Glomerular visceral epithelial cell (primary cell): ENCODE measurements around the gene TMEM181.

Experiments used
- DNase-seq: peaks from one replicate; pipeline ENCODE4 v3.0.0-alpha.2; 2016; ENCODE audit errors: extremely low spot score

The TMEM181 gene

DNA sequence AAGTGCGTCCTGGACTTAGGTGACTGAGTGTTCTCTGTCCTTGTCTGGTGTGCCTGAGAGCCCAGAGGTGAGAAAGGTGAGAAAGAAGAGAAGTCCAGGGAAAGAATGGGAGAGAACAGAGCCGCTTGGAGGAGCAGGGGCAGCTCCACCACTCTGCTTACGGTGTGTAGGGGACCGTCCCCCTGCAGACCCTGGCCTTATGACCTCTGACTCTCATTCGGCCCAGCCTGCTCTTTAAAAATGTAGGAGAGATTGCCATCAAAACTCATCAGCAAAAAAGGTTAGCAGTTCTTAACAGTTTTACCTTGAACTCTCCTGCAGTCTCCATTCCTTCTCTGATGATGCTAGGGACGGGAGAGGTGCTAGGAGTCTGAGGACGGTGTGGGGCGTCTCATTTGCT lies 2.0 kb downstream of the TMEM181 start:
- DNase-seq: no peak

DNA sequence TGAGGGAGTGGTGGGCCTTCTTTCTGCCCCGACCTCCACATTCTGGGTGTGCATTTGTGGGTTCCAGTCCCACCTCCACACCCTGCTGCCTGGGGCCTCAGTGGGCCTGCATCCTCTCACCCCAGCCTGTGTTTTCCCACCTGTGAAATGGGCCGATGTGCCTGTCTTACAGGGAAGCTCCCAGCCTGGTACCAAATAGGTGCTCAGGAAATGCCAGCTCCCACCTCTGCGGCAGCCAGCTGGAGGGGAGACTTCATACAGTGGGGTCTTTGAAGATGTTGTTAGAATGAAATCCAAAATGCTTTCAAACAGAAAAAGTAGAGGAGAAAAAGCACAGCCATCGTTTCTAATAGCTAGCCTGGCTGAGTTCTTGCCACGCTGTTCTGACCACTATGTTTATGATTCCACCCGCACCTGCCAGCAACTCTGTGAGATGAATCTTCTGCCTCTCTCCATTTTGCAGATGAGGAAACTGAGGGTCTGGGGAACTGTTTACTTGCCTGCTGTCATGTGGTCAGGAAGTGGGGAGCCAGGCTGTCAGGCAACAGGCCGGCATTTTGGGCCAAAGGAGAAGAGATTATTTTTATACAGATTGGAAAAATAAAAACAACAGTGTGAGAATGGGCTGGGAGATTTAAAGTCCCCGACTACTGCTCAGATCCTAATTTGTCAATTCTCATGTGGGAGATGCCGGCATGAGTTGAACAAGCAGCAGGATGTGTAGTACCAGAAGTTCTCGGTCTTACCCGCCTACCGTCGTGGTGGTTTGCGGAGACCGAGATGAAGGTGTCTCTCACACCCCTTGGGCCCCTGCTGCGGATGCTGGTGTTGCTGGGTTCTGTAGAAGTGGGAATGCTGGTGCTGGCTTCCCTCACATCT lies 4.6 kb downstream of the TMEM181 start:
- no peak for DNase-seq

DNA sequence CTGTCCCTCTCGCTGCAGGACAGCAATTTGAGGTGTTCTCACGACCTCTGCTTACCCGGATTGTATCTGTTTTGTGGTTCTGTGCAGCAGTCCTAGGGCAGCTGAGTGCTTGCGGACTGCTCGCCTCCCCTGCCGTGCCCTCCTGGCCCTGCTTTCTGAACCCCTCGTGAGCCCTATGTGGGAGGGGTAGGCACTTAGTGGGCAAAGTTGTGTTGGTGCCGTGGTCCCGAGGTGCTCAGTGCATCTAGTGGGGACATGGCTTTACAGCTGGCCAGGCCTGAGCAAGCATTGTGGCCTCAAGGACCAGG lies 5.2 kb downstream of the TMEM181 start:
- no peak for DNase-seq

DNA sequence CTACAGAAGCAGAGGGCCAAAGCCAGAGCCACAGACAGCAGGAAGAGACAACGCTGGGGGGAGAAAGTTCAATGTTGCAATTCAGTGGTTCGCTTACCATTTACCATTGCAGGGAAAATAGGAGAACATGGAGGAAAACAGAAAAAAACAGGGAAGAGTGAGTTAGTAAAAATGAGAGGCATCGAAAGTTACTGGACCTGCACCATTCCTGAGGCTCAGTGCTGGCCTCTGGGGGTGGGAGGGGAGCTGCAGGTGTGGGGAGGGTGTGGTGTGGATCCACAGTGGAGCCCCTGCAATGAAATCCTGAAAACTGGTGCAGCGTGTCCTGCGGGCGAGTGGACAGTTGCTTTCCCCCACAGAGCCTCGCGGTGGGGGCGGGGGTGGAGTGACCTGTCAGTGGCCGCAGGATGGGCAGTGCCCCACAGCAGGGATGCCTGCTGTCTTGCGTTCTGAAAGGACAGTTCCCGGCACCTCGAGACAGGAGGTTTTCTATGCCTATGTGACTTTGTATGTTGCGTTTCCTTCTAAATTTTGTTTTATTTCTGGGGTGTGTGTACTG lies 5.7 kb downstream of the TMEM181 start:
- no peak for DNase-seq

DNA sequence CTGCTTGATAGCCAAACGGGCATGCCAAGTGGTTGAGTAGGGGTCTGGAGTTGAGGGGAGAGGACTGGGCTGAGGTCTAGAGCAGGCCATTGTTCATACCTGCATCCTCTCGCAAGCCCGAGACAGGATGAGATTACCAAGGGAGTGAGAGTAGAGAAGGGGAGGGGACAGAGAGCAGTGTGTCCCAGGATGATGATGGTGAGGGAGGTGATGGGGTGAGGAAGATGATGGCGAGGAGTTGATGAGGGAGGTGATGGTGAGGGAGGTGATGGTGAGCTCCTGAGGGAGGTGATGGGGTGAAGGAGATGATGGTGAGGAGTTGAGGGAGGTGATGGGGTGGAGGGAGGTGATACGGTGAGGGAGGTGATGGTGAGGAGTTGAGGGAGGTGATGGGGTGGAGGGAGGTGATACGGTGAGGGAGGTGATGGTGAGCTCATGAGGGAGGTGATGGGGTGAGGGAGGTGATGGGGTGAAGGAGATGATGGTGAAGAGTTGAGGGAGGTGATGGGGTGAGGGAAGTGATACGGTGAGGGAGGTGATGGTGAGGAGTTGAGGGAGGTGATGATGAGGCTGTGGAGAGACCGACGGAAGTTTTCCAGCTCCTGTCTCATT lies 6.4 kb downstream of the TMEM181 start:
- no peak for DNase-seq

DNA sequence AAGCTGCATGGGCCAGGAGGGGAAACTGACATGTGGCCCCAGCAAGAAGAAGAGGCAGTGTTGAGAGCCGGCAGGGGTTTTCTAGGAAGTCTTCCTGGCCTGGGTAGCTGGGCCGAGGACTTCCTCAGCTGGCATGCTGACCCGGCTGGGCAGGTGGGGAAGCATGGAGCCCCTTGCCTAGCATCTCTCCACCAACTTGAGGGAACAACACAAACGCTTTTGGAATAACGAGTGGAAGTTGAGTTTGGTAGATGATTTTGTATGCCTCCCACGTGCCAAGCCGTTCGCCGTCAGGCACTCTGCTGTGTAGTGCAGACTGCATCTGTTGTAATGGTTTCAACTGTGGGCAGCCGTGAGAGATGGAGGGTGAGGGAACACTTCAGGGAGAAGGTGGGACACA lies 7.3 kb downstream of the TMEM181 start:
- DNase-seq: no peak

DNA sequence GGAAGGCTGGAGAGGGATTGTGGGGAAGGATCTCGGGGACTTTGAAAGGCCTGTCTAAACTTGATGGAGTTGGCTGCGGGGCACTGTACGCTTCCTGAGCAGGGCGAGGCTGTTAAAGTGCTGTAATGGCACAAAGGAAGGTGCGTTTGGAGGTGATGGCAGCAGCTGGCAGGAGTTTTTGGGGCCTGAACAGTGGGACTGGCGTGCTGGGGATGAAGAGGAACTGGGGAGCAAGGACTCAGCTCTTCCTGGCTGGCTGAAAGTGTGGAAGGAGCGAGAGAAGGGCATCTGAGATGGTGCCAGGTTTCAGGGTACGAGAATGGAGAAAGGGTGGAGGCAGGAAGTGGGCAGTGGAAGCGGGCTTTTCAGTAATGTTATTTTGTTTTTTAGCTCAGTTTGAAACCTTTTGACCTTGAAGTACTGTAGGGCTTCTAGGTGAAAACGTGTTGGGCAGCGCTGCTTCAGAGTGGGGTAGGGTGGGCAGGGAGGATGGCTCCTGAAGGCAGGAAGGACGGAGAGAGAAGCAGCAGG lies 8.0 kb downstream of the TMEM181 start:
- DNase-seq: no peak

DNA sequence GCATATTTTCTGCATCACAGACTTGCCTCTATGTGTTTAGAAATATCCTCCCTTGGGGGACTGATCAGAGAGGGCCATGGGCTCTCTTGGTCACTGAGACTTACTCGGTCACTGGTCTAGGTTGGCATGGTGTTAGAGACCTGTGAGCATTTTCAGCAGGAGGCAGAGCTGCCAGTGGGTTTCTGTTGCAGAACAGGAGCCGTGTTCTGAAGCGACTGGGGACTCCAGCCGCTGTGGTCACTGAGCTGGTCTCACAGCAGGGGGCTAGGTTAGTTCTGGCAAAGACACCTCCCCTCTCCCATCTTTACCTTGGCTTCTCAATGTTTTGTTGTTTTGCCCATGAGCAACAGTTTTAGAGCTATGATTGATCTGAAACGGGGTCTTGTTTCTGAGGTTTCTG lies 8.7 kb downstream of the TMEM181 start:
- DNase-seq: no peak

DNA sequence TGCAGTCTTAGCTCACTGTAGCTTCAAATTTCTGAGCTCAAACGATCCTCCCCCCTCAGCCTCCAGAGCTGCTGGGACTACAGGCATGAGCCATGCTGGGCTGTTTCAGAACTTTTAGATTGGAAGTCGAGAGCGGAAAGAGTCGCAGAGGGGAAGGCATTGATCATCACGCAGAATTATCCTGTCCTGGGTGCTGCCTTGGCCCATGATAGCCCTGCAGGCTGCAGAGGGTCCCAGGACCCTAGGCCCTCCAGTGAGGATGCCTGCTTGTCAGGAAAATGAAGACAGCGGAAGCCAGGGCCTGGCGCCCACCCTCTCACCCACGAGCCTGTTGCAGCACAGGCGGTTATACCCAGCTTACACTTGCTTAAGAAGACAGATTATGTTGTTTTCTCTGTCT lies 9.1 kb downstream of the TMEM181 start:
- DNase-seq: no peak

DNA sequence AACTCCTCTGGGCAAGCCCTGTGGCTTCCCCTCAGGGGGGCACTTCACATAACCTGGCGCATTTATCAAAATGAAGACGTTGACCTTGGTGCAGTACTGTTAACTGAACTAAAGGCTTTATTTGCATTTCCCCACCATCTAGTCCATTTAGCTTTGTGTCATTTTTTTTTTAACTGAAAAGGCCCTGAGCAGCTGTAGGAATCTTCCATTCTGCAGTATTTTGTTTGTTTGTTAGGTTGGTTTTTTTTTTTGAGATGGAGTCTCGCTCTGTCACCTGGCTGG lies 10.7 kb downstream of the TMEM181 start:
- DNase-seq: no peak

DNA sequence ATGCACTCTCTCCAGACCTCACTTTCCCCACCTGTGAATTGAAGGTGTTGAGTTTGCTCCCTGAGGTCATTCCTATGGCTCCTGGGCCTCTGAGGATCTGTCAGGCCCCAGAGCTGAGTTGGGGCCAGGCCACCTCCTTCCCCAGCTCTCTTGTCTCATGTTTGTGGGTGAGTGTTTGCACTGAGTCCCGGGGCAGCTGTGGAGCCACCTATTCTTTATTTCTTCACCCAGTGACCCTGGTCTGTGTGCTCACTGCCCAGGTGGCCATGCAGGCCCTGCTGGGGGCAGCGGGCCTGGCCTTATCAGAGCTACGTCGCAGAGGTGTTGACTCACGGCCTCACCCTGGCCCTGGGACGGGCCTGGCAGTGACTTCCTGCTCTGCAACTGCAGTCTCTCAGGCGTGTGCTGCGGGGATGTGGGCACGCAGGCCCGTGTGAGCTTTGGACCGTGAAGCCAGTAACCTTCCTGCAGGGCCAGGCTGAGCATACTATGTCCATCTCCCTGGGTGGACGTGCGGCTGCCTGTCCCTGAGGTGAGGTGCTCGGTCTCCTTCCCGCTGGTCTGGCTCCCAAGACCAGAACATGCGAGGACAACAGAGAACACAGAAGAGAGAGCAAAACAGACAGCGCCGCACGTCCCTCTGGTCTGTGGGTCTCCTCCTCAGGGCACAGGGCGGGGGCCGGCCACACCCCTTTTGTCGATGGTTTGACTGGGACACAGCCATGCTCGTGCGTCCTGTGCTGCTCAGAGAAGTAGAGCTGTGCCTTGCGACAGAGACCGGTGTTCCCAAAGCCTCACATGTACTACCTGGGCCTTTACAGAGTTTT lies 12.1 kb downstream of the TMEM181 start:
- DNase-seq: peak; percentile 85

DNA sequence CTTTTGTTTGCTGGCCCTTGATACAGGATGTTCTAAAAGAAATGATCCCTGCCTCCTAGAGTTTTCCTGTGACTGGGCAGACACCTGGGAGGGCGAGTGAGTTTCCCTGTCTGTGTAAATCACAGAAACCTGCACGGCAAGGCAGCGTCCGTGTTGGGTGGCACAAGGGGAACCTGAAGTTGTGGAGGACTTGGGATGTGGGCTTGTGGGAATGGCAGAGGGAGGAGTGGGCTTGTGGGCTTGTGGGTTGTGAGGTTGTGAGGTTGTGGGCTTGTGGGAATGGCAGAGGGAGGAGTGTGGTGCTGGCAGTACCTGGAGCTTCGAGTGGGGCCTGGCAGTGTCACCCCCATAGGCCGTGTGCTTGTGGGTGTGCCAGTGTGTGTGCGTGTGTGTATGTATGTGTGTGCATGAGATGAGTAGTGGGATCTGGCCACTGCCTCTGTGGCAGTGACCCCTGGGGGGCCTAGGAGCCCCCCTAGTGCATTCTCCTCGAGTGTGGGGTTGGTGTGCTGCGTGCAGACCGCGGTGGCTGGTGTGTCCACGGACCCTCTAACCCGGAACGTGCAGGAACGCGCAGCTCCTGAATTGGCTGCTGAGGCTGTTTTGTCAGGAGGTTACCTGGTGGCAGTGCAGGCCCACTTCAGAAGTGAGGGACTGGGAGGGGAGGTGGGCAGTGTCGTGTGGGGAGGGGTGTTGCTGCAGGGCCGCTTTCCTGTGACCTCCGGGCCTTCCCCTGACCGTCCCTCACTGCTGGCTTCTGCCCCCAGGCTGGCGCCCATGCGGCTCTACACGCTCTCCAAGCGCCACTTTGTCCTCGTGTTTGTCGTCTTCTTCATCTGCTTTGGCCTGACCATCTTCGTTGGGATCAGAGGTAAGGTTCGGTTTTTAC lies 13.0 kb downstream of the TMEM181 start:
- no peak for DNase-seq

DNA sequence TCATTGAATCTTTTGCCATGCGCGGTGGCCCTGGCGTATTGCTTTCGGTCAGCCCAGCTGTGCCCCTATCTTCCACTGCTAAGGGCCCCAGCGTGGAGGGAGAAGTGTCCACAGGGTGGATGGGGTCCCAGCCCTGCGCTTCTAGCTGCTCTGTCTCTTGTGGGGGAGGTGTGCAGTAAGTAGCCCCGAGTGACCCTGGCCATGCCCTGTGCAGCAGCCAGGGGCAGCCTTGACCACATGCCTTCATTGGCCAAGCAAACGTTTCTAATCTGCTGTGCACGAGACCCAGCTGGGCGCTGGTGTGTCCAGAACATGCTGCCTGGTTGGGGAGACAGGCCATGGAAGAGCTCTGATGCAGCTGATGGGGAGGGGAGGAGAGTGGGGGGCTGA lies 13.6 kb downstream of the TMEM181 start:
- no peak for DNase-seq

DNA sequence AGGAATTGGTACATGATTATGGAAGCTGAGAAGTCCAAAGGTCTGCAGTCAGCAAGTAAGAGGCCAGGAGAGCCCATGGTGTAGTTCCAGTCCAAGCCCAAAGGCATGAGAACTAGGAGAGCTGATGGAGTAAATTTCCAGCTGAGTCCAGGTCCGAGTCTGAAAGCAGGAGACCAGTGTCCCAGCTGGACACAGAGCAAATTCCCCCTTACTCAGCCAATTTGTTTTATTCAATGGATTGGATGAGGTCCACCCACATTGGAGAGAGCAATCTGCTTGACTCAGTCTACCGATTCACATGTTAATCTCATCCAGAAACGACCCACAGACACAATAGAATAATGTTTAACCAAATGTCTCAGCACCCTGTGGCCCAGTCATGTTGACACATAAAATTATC lies 14.9 kb downstream of the TMEM181 start:
- DNase-seq: no peak

DNA sequence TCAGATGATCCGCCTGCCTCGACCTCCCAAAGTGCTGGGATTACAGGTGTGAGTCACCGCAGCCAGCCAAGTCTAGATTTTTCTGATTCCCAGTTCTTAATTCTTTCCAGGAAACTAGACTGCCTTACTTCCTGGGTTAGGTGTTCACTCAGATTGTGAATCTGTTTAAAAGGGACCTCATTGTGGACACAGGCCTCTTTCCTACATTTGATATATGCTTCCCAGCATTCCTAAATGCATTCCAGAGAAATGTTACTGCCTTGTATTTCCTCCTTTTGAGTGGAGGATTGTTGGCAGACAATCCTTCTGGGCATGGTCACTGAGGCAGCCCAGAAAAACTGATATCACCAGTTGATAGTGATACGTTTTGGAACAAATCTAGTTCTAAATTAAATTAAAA lies 15.7 kb downstream of the TMEM181 start:
- DNase-seq: no peak

DNA sequence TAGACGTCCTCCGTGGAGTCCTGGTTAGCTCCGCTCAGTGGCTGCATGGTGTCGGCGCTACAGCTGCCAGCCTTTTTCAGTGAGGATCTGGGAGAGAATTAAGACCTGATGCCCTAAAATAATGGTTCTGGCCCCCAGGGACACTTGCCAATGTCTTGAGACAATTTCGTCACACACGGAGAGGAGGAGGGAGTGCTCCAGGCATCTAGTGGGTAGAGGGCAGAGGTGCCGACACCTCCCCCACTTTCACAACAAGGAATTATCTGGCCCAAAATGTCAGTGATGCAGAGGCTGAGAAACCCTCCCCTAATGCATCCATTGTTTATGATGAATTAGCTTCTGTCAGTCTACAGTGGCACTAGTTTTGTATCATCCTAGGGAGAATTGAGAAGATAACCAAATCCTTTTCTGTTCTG lies 24.4 kb downstream of the TMEM181 start:
- no peak for DNase-seq

DNA sequence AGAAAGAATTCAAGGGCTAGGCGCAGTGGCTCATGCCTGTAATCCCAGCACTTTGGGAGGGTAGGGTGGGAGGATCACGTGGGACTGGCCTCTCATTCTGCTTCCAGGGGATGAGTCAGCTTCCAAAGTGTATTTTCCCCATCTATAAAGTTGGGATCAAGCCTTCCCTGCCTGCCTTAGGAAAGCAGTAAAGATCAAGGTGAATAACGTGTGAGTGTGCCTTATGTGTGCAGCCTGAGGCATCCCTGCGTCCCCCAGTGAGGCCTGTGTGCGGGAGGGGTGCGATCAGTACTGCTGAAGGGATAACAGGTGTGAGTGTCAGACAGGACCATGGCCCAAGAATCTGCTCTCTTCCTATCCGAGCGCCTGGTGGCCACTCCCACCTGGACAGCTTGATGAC lies 26.8 kb downstream of the TMEM181 start:
- DNase-seq: no peak

DNA sequence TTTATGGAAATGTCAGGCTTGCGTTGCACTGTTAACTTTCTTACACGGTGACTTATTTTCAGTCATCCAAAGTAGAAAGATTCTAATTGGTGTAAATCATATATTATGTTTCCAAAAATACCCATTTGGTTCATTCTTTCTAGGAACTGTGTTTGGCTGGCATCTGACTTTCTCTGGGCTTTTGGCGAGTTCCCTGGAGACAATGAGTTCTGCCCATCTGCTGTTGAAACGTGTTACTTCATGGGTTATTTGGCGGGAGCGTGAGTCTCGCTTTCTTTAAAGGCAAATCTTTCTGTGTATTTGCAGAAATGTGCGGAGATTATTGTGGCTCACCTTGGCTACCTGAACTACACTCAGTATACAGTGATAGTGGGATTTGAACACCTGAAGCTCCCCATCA lies 29.5 kb downstream of the TMEM181 start:
- no peak for DNase-seq

DNA sequence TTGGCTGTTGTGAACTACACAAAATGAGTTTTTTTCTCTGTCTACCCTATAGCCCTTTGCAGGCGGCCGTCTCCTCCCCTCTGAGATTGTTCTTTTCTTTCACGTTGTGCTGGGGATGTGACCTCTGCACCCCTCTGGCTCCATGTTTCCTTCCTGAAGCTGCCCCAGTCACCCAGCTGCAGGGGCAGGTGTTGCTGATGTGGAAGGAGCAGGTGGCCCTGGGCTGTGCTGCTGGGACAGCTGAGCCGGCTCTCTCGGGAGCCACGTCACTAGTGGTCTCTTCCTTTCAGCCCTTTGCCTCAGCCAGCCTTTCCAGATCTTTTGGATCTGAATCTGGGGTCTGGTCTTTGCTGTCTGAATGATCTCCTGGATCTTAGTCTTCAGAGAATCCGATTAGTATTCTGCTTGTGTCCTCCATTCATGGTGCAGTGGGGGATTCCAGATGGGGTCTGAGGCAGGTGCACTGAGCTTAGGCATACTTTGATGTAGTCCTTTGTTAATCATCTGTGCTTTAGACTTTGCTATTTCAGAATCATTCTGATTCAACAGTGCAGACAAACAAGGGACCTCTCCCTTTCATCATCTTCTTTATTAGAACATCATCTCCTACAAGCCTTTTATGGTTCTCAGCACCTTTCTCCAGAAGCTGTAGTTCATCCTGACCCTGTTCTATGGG lies 31.4 kb downstream of the TMEM181 start:
- no peak for DNase-seq

DNA sequence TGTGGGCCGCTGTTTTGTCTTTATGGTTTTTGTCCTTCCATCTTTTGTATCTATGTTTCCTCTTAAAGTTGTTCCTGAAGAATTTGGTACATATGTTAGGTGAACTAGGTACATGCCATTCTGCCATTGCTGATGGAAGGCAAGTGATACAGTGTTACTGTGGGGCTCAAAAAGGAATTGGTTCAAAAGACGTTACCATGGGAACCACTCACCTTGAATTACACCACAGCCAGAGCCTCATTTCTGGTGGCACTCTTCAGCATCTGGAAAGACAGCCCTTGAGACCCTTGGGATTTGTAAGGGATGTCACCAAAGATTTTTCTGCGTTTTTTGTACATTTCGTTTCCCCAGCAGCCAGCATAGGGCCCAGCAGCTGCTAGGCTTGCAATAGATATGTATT lies 31.9 kb downstream of the TMEM181 start:
- DNase-seq: no peak

DNA sequence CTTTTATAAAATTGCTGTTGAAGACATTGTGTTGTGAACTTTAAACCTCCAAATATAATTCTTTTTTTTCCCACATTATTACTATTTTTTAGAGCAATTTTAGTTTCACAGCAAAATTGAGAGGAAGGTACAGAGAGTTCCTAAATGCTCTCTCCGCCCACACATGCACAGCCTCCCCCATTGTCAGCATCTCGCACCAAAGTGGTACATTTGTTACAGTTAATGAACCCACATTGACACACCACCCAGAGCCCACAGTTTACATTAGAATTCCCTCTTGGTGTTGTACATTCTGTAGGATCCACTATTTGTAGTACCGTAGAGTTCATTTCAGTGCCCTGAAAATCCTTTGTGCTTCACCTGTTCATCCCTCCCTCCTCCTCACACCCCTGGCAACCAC lies 33.8 kb downstream of the TMEM181 start:
- no peak for DNase-seq
